Natural killer cell treated with Interleukin-12 subunit alpha and Interleukin-12 subunit beta and Interleukin-15 and Interleukin-18, amount 100 ng/mL, for 72 hours (primary cell): ENCODE results near the gene ZMPSTE24. TPM values are rescaled to one million over a fixed set of nuclear protein-coding genes. Genes with fewer than 3 reads are reported as not detected.
"Not testable (repeated sequence)": the region's sequence is repeated elsewhere in the genome, so short reads cannot be mapped to it uniquely, and the experiment has no call there.

Experiments
- ATAC-seq, 2 donors: fragments of 150-1000 bp; cut with Tn5 transposase in 1 of 2; sonication (Bioruptor Pico), chemical (Tn5 transposase) in 1 of 2; 2 replicates each; pipeline ENCODE4 v1.10.0; 2021
- DNase-seq: peaks from one replicate; pipeline ENCODE4 v3.0.0; 2022; ENCODE audit warnings: low spot score
- H3K27ac Mint-ChIP-seq, 2 donors: 1 replicate in 1 of 2; 2 replicates in 1 of 2; pipeline ENCODE4 v1.8.0; 2022; ENCODE audit warnings: mixed read lengths in 2 of 2, mild to moderate bottlenecking in 1 of 2, moderate library complexity in 1 of 2
- H3K27me3 Mint-ChIP-seq, 2 donors: 1 replicate in 1 of 2; 2 replicates in 1 of 2; pipeline ENCODE4 v1.8.0; 2022; ENCODE audit warnings: mixed read lengths in 2 of 2
- H3K36me3 Mint-ChIP-seq: one replicate; pipeline ENCODE4 v1.8.0; 2022; ENCODE audit warnings: mixed read lengths
- H3K4me1 Mint-ChIP-seq, 2 donors: 1 replicate in 1 of 2; 2 replicates in 1 of 2; pipeline ENCODE4 v1.8.0; 2022; ENCODE audit warnings: low read depth in 2 of 2, mixed read lengths in 2 of 2, mild to moderate bottlenecking in 1 of 2
- H3K4me3 Mint-ChIP-seq: one replicate; pipeline ENCODE4 v1.8.0; 2022; ENCODE audit warnings: mixed read lengths
- H3K9me3 Mint-ChIP-seq: 2 replicates; pipeline ENCODE4 v1.8.0; 2022; ENCODE audit warnings: mixed read lengths
- total RNA-seq, 2 donors: library from RNA; stranded (reverse); gene quantifications; one replicate each; pipeline ENCODE4 v1.2.3, GENCODE V29; 2022

Gene ZMPSTE24
- total RNA-seq, 2 donors from 2014 or later = 36.9 to 38.5 TPM

DNA sequence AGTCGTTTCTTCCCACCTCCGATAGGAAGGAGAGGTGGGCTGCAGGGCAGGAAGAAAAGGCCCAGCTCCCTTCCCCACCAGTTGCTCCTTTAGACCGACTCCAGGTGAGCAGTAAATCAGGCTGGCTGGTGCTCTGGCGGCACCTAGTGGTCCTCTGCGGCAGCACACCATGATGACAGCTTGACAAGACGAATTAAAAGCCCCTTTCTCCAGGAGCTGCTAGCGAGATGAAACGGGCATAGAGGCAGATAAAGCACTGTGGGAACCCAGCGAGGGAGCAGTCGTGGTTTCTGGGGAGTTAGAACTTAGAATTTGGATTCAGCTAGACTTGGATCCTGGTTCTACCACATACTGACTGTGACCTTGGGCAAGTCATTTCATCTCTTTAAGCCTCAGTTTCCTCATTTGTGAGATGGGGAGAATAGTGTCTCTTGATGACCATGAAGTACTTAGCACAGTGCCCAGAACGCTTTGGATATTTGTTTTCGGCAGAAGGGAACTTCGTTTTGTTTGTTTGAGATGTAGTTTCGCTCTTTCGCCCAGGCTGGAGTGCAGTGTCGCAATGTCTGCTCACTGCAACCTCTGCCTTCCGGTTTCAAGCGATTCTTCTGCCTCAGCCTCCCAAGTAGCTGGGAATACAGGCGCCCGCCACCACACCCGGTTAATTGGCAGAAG, 80.8 kb downstream of the ZMPSTE24 start:
- H3K4me3 Mint-ChIP-seq = peak overlapping the region; percentile 71
- H3K9me3 Mint-ChIP-seq = no peaks in the 10 kb centered on the region

GRCh38 chr1:40339420-40340323, 81.6 kb downstream of the ZMPSTE24 start:
- no peaks in the 10 kb centered on the region for H3K9me3 Mint-ChIP-seq
- peak overlapping the region; percentile 67 to 97 for H3K27ac Mint-ChIP-seq
- H3K27me3 Mint-ChIP-seq = peaks cover 0 to 10% of the 10 kb centered on the region in 2 donors
- ATAC-seq (no peak), DNase-seq (no peak)
- peak overlapping the region; percentile 83 for H3K4me3 Mint-ChIP-seq
- H3K4me1 Mint-ChIP-seq = peaks cover 42 to 55% of the 10 kb centered on the region in 2 donors
- no peaks in the 10 kb centered on the region for H3K36me3 Mint-ChIP-seq

More for the DNA sequence above, 80.8 kb downstream of the ZMPSTE24 start:
- no peaks in the 10 kb centered on the region for H3K36me3 Mint-ChIP-seq
- ATAC-seq (peak; percentile 79 to 88), DNase-seq (peak; percentile 86)
- peaks cover 36 to 49% of the 10 kb centered on the region in 2 donors for H3K4me1 Mint-ChIP-seq
- peak overlapping the region; percentile 67 to 68 for H3K27ac Mint-ChIP-seq
- H3K27me3 Mint-ChIP-seq = peaks cover 0 to 6% of the 10 kb centered on the region in 2 donors

DNA sequence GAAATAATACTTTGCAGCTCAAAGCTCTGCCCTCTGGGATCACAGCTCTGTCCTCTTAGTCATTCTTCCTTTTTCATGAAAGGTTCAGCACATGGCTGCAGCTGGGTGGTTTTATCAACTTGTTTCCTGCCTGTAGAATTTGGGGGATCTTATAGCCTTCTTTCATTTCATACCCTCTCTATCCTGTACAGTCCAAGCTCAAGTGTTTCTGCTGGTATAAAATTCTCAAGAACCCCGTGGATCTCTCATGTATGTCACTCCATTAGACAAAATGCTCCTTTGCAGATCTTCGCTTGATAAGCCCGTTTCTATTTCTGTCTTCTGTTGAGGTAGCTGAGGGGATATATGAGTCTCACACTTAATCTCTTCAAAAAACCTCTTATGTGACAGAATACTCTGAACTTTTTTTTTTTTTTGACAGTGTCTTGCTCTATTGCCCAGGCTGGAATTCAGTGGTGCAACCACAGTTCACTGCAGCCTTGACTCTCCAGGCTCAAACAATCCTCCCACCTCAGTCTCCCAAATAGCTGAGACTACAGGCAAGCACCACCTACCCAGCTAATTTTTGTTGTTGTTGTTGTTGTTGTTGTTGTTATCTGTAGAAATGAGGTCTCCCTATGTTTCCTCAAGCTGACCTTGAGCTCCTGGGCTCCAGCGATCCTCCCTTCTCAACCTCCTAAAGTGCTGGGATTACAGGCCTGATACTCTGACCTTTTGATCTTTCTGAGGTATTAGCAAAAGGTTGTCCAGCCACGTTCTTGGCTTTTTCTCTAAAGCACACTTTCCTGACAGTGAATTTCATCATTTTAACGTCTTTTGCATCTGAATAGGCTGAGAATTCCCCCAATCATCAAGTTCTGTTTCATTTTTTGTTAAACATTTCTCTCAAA, 83.7 kb downstream of the ZMPSTE24 start:
- Mint-ChIP-seq H3K27ac (peak overlapping the region; percentile 89 to 97), H3K9me3 (no peaks in the 10 kb centered on the region), H3K4me1 (peaks cover 44 to 55% of the 10 kb centered on the region in 2 donors), H3K4me3 (peak overlapping the region; percentile 83), H3K27me3 (peaks cover 0 to 10% of the 10 kb centered on the region in 2 donors), H3K36me3 (no peaks in the 10 kb centered on the region)
- no peak for DNase-seq
- peak in 1 of 2 donors; percentile 61 for ATAC-seq

DNA sequence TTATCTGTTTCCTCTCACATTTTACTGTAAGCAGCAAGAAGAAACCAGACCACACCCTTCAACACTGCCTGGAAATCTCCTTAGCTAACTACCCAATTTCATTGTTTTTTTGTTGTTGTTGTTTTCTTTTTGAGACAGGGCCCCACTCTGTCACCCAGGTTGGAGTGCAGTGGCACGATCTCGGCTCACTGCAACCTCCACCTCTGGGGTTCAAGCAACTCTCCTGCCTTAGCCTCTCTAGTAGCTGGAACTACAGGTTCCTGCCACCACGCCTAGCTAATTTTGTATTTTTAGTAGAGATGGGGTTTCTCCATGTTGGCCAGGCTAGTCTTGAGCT, 84.3 kb downstream of the ZMPSTE24 start:
- not testable (repeated sequence) for H3K36me3 Mint-ChIP-seq, DNase-seq, ATAC-seq, H3K9me3 Mint-ChIP-seq
- H3K27me3 Mint-ChIP-seq = peaks cover 0 to 10% of the 10 kb centered on the region in 2 donors
- H3K4me1 Mint-ChIP-seq = peaks cover 44 to 55% of the 10 kb centered on the region in 2 donors
- peak overlapping the region; percentile 83 for H3K4me3 Mint-ChIP-seq
- peak overlapping the region; percentile 89 to 97 for H3K27ac Mint-ChIP-seq

Other genes with a start within 250 kb of the ZMPSTE24 start
- gene CAP1, start 217.5 kb upstream of the ZMPSTE24 start, total RNA-seq = 100 to 1,000 TPM; 423 to 738 TPM
- gene PPT1, start 161.0 kb upstream of the ZMPSTE24 start, total RNA-seq = 10 to 100 TPM; 42.3 to 64.0 TPM
- 10 to 100 TPM; 19.5 to 24.5 TPM for gene RLF, start 96.8 kb upstream of the ZMPSTE24 start, total RNA-seq
- not detected for gene TMCO2, start 10.3 kb upstream of the ZMPSTE24 start, total RNA-seq
- gene COL9A2, start 59.0 kb downstream of the ZMPSTE24 start, total RNA-seq = 1 to 10 TPM; 5.4 to 7.3 TPM
- 100 to 1,000 TPM; 132 to 158 TPM for gene SMAP2, start 115.5 kb downstream of the ZMPSTE24 start, total RNA-seq
- 1 to 10 TPM; 4.0 to 6.2 TPM for gene ZFP69B, start 192.2 kb downstream of the ZMPSTE24 start, total RNA-seq
- gene ZFP69, start 219.1 kb downstream of the ZMPSTE24 start, total RNA-seq = 1 to 10 TPM; 4.3 to 4.5 TPM